Astrocyte of the hippocampus (primary cell): Measurements from ENCODE around the gene MFGE8.

Experiments used
- DNase-seq: peaks from one replicate; pipeline ENCODE4 v3.0.0; 2011; ENCODE audit warnings: low read depth, low spot score

MFGE8 gene

DNA sequence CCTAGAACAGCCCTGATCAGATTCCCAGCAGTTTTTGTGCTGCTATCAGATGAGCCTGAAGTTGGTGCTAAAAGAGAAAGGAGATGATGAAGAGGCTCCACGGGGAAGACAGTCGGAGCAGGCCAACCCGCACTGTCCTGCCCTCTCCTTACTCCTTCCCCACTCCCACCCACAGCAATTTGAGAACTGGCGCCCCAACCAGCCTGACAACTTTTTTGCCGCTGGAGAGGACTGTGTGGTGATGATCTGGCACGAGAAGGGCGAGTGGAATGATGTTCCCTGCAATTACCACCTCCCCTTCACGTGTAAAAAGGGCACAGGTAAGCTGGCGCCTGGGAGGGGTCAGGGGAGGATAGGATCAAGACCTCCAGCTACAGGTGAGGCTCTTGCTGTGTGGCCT is 40.5 kb downstream of the MFGE8 start:
- DNase-seq, result no peak

DNA sequence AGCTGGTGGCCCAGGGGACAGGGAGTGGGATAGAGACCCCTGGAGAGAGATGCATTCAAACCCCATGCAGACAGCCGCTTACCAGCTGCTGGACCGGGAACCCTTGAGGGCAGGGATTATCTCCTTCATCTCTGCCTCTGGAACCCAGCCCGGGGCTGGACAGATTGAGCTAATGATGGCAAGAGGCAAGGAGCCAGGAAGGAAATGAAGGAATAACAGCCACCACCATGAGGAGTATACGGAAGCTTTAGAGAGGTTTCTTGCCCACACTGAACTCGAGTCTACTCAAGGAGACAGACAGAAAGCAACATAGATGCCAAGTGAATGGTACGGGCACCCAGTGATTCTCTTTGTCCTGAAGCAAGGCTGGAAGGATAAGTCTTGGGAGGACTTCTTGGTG is 41.1 kb downstream of the MFGE8 start:
- no peak for DNase-seq

DNA sequence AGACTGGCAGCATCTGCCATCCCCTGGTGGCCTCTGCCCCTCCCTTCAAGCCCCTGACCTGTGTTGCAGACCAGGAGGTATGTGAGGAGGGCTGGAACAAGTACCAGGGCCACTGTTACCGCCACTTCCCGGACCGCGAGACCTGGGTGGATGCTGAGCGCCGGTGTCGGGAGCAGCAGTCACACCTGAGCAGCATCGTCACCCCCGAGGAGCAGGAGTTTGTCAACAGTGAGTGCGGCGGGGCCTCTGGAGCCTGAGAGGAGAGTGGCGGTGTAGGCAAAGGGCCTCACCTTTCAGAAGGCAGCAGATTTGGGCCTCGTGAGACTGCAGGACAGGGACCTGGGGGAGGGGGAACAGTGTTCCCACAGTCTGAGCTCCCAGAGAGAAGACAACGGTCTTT is 41.9 kb downstream of the MFGE8 start:
- DNase-seq, result no peak

DNA sequence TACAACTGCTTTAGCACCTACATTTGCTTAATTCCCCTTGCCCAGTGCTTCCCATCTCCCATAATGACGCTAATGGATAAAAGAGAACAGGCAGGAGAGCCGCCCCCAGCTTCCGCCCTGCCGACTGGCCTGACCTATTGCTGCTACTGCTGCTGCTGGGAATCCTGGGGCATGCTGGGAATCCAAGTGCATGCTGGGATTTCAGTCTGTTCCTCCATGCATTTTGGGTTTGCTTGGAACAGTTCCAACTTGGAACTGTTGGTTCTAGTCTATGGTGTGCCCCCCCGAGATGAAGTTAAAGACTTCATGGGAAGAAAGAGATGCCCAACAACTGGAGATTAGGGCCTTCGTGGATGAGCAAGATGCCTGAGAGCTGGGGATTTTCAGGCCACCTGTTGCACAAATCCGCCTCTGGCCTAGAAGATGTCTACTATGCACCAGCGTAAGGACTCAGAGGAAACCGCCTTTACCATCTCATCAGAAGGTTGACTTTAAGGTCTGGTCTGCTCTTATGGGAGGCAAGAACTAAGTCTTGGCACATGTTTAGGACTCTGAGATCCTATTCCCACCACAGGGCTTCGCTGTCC is 46.8 kb downstream of the MFGE8 start:
- no peak for DNase-seq

DNA sequence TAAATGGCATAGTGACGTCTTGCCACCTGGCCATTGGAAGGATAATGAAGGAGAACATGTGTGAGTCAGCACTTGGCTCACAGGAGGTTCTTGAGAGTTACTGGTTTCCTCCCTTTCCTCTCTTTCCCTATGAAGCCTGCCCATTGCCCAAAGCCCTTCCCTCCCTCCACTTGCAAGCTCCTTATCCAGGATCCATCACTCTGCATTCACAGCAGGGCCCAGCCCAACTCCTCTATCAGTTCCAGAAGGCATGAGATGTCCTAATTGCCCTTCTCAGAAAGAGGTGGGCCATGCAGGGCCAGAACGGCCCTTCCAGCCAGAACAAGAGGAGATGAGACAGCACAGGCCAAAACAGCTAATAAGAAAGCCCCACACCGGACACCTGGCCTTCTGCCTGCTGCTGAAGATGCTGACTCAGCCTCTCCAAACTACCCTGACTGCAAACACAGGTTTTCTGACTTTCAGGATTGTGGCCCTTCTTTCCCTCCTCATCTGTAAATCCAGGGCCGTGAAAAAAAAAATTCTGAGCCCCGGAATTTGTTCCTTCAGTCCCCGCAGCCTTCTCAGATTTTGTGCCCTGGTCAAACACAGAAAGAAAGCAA is 47.6 kb downstream of the MFGE8 start:
- DNase-seq, result no peak

DNA sequence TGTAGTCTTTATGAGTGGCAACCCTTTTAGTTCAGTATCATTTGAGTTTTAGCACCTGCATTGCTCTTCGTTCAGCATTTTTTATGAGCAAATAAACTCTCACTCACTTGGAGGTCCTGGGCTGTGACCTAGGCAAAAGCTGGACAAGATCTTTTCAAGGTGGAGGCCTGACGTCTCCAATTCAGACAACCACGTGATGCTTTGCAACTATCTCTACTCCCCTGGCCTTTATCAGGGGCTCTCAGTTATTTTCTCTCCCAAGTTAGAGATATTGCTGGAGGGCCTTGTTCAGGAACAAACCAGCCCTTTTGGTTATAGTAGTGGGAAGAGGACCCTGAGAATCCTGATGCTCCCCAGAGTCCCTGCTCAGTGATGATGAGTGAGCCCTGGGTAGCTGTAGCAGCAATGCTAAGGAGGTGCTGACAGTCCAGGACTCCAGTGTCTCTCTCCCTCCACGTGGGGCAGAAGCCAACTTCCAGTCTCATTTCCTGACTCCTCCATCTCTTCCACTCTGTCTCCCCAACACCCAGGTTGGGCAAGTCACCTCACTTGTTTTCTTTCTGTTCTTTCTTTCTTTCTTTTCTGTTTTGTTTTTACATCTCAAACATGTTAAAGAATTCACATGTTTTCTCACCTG is 48.2 kb downstream of the MFGE8 start:
- DNase-seq, result no peak

DNA sequence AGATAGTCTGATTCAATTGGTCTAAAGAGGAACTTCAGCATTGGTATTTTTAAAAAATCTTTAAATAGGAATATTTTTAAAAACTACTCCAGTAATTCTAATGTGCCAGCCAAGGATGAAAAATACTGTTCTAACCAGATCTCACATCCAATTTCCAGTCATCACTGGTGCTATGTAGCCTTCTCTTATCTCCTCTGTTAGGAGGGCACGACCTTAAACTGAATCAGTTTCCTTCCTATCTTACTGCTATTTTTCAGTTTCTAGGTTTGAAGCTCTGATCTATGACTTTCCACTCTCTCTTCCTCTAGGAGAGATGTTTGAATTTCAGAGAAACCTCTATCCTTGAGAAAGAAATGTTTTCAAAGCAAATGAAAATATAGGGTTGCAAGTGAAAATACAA is 49.8 kb downstream of the MFGE8 start:
- DNase-seq, result no peak

DNA sequence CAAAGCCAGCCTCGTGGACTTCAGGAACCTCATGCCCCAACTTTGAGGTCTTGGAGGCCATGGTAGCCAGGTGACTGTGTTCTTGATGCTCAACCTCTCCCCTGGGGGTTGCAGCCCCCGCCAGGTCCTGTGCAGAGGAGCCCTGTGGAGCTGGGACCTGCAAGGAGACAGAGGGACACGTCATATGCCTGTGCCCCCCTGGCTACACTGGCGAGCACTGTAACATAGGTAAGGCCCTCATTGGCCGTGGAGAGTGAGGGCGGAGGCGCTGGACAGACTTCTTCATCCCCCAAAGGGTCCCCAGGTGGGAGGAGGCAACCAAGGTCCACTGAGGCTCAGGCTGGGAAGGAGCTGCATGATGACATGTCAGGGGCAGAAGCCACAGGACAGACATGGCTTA is 53.0 kb downstream of the MFGE8 start:
- DNase-seq, result no peak

DNA sequence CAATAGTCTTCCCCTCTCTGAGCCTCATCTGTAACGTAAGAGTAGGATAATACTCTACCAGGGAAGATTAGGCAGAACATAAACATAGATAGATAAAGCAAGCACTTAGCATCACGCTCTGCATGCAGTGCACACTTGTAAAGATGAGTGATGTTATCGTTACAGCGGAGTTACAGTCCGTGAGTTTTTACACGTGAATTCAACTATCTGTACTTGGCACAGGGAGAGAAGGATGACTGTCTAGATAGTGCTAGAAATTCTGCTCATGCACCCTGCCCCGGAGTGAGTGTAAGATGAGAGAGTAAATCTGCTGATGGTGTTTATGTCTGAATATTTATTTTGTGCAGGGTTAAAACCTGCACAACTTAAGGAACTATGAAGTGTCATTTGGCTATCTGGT is 53.6 kb downstream of the MFGE8 start:
- no peak for DNase-seq

DNA sequence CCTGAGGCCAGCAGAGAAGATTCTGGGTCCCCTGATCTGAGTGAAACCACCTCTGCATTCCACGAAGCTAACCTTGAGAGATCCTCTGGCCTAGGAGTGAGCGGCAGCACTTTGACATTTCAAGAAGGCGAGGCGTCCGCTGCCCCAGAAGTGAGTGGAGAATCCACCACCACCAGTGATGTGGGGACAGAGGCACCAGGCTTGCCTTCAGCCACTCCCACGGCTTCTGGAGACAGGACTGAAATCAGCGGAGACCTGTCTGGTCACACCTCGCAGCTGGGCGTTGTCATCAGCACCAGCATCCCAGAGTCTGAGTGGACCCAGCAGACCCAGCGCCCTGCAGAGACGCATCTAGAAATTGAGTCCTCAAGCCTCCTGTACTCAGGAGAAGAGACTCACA is 54.2 kb downstream of the MFGE8 start:
- no peak for DNase-seq

DNA sequence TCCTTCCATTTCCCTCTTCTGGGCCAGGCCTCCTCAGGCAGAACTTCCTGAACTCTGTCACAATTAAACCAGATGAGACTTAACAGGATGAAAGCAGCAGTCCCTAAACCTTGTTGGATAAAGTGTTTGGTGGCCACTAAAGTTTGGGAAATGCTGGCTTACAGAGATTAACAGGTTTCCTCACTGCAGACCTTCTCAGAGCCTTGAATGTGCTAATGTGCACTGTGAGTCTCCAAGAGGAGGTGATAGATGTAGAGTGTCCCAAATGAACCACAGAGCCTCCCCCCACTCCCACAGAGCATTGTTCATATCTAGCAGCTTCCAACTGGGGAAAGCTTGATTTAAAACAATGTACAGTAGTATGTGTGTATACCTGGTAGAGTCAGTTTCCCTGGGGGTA is 60.7 kb downstream of the MFGE8 start:
- no peak for DNase-seq

DNA sequence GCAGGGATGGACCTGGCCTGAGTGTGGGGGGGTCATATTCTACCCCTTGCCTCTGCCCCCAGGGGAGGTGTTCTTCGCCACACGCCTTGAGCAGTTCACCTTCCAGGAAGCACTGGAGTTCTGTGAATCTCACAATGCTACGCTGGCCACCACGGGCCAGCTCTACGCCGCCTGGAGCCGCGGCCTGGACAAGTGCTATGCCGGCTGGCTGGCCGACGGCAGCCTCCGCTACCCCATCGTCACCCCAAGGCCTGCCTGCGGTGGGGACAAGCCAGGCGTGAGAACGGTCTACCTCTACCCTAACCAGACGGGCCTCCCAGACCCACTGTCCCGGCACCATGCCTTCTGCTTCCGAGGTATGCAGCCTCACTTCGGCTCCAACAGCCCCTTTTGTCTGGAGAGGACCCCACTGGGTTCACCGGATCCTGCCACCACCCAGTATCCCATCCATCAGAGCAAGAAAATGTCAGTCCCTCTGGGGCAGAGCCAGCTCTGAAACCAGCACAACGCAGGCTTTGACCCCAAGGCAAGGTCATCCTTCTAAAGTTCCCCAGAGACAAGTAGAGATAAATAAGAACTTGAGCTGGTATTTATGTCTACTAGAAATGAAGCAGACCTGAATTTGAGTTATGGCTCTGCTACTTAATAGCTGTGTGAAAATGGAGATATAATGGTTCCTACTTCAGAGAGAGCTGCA is 63.7 kb downstream of the MFGE8 start:
- DNase-seq, result no peak
